NCI-H2171 (cell line): Measurements from ENCODE around the gene NDUFAF4.

Experiments
- DNase-seq: peaks from one replicate; lab custom pipeline; 2025; lab: John Stamatoyannopoulos, UW

NDUFAF4 gene

DNA sequence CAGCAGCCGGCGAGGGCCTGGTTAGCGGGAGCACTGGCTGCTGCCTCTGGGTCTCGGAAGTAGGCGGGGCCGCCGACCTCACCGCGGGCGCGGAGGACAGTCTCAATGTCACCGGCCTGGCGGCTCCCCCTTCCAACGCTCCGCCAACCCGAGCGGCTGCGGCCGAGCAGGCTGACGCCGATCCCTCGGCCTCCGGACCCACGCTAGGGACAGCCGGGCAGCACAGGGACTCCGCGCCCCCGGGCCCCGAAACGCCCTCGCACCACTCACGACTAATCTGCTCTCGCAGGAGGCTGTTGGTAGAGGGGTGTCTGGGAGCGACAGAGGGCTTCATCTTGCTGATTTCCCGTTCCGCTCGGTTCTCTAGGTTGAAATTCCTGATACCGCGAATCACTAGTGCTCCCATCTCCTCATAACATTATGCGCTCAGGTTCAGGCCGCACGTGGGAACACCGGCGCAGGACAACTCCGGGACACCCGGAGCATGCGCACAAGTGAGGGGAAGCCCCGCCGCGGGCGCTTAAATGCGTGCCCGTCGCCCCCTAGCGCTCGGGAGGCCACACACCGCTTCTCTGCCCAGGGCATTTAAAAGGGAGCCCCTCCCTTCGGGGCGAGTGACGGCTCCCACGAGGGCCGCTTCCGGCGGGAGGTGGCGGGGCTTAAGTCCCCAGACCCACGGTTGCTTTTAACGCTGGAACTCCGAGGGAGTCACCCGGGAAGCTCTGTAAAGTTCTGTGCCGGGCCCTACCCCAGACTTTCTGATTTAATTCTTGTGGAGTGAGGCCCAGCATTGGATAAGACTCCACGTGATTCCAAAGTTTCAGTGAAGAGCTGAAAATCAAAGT lies at the start of gene NDUFAF4:
NDUFAF4 (minus strand) TSS at position 496 of the 845 bp plus-strand sequence; CDS start at position 406, 90 bp downstream.
- peak; percentile 96 for DNase-seq

DNA sequence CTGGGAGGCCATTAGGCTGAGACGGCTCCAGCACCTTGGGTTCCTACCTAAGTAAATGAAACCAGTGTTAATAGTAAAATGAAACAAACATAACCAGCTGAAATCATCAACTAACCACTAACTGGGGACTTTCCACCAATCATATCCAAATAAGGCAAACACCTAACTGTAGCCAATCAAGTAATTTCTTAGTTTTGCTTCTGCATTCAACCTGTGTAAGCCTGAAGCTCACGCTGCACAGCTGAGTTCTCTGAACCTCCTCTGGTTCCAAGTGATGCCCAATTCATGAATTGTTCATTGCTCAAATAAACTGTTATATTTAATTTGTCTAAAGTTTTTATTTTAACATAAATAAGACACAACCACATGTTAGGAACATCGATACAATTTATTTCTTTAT lies 49.4 kb upstream of the NDUFAF4 start:
- no peak for DNase-seq

DNA sequence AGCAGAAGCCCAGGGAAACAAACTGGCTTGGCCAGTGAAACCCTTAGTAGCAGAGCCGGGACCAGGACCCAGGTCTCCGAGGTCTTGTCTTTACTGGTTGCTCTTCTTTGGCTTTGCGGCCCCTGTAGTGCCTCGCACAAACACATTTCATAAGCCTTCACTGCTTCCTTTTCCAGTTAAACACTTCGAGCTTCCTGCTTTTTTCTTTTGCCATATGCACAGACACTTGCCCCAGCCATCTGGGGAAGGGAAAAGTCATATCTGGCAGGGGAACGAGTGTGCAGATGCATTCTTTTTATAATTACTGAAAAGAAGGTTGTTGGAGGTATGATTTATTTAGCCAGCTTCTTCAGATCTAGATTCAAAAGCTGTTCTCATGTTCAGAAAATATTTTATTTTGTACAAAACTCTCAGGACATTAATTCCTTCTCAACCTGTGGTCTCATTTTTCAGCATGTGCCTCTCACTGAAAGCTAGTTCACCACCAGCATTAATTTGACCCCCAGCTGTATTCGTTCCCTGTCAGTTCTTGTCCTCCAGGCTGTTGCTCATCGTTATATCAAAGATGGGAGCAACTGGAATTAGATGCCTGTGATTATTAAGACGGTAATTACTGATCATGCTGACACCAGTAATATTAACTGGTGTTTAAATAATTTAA lies 46.0 kb upstream of the NDUFAF4 start:
- peak; percentile 33 for DNase-seq

DNA sequence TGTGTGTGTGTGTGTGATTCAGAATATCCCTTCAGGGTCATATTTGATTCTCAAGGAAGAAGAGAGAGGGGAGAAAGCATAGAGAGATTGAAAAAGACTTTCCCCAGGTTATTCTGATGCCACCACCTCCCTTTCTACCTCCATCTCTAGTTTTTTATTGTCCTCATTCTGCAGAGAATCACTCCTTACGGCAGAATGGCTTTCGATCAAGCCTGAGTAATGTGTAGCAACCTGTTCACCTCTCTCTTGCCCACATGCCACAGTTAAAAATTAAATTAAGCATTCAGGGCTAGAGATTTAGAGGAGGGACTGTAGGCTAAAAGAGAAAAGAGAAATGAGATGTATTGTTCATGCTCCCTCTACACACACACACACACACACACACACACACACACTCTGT lies 45.0 kb upstream of the NDUFAF4 start:
- DNase-seq = peak; percentile 14

DNA sequence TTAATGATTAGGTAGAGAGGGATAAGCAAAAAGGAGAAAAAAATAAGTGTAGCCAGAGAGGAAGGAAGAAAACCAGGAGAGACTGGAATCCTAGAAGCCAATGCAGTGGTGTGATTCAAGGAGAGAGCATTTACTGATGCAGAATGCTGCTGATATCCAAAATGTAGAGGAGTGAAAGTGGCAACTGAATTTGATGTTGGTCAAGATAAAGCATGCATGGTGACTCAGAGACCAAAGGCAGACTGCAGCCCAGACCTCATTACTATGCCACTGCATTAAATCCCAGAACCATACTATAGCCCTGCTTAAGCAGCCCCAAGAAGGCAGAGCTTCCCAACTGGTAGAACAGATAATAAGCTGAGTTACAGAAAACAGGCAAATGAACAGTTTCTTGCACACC lies 42.6 kb upstream of the NDUFAF4 start:
- no peak for DNase-seq

GRCh38 chr6:96939007-96939805 lies 41.5 kb upstream of the NDUFAF4 start:
- peak; percentile 46 for DNase-seq

GRCh38 chr6:96934087-96934486 lies 36.4 kb upstream of the NDUFAF4 start:
- DNase-seq = no peak

- no peak for DNase-seq
These were observed 33.5 kb upstream of the NDUFAF4 start for GRCh38 chr6:96931198-96931597.

DNA sequence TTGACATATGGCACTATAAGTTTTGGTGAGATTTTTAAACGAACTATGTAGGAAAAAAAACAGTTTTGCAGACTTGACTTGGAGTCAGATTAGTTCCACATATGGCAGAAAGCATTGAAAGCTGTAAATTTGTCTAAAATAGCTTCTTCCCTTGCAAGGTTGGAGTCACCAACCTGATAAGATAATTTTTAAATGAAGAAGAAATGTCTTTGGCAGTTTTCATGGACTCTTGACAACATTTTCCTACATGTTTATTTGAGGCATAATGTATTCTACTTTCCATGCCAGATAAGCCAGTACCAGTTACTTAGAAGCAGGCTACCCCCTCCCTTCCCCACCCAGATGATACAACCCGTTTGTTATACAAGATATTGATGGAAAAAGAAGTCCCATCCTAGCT lies 32.0 kb upstream of the NDUFAF4 start:
- DNase-seq = no peak

GRCh38 chr6:96927660-96928059 lies 30.0 kb upstream of the NDUFAF4 start:
- no peak for DNase-seq

DNA sequence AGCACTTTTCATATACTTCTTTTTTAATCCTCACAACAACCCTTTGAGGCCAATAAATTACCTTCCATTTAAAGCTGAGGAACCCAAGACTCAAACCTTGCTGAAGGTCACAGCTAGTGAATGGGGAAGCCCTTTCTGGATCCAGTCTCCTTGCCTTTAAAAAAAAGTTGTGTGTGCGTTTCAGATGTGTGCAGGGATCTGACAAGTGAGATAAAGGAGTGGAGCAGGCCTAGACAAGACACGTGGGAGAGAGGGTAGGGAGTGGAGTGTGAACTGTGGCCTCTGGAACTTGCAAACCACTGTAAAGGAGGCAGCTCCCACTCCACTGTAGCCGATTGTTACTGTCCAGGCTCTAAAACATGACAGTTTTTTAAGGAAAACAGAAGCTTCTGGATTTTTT lies 28.7 kb upstream of the NDUFAF4 start:
- no peak for DNase-seq

GRCh38 chr6:96925290-96925687 lies 27.6 kb upstream of the NDUFAF4 start:
- DNase-seq = no peak

DNA sequence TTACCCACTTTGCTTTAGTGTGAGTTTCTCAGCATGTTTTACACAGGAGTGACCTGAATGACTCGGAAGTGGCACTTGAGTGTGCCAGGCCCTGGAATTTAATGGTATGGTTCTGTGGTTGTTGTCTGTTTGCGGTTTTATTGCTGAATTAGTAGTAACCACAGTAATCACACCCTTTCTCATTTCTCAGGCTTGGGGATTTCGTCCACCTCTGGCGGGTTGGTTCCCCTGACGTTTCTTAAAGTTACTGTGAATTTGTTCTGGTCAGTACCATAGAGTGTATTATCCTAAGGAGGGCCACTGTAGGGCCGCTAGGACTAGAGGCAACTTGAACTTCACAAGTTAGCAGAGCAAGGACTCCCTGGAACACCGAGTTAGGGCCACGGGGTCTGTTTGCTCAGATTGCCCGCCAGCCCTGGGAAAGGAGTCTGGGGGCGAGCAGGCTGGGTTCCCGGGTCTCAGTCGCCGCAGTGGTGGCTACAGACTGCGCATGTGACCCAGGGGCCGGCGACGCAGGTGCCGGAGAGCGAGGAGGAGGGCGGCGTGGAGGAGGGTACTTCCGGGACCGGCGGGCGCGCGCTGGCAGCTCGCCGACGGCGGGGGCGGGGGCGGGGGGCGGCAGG lies 26.3 kb upstream of the NDUFAF4 start:
- no peak for DNase-seq

GRCh38 chr6:96923400-96923799 lies 25.7 kb upstream of the NDUFAF4 start:
- no peak for DNase-seq

DNA sequence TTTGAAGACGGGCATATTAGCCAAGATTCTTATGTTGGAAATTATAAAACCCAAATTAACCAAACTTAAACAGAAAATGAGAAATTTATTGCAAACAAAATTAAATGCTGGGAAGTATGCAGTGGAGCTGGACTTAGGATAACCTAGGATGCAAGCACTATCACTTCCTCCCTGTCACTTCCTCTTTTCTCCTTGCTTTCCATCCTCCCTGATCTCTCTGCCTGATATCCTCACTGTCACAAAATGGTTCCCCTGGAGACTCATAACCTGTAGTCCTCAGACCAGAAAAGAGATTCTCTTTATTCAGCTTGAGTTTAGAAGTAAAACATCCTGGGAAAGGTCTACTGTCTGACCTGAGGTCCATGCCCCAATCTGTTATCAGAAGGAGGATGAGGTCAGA lies 19.4 kb upstream of the NDUFAF4 start:
- DNase-seq = no peak

- DNase-seq = no peak
These were observed 15.9 kb upstream of the NDUFAF4 start for GRCh38 chr6:96913621-96914020.

GRCh38 chr6:96911751-96912150 lies 14.1 kb upstream of the NDUFAF4 start:
- no peak for DNase-seq

DNA sequence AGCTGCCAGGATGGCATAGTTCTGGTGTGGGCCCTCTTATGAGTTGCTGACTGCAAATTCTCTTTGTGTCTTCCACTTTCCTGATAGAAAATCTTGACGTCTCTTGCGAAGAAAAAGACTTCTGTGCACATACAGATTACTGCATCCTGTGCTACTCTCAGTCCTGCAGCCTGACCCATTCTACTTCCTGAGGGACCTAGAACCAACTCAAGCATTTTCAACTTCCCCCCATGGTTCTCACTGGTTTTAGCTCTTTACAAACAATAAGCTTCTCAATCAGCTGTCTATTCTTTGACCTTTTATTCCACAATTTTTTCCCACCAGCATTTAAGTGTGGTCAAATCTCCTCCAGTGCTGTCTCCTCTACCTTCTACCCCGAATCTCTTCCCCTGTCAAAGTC lies 13.5 kb upstream of the NDUFAF4 start:
- no peak for DNase-seq

DNA sequence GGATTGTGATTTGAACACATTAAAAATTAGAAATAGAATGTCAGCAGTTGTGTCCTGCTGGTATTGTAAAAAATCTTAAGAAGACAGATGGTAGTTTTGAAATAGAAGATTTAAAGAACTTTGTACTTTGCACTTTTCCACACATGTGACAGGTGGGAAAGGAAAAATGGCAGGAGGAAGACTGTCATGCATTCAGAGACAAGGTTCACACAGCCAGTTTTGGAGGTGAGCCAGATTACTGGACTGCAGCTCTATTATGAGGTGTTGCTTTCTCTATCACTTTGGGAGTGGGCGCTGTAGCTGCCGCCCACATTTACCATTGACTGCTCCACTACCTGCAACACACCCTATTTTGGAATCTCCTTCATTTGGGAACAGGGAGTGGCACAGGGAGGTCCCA lies 12.1 kb upstream of the NDUFAF4 start:
- no peak for DNase-seq

- DNase-seq = no peak
These were observed 9.8 kb upstream of the NDUFAF4 start for GRCh38 chr6:96907498-96907897.

DNA sequence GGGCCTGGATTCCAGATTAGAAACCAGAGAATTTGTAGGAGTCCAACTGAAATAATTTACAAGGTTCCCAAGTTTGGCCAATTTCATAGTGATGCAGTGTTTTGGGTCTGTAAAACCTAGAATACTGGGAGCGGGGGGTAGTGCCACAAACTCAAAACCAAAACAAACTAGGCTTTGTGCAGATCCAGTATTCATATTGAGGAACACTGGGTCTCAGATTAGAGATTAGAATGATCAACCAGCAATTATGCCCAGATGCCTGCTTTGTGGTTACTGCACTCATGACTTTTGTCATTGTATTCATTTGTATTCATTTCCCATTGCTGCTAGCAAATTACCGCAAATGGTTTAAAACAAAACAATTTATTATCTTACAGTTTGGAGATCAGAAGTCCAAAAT lies 3.2 kb upstream of the NDUFAF4 start:
- DNase-seq = no peak

- DNase-seq = no peak
These were observed 1.8 kb upstream of the NDUFAF4 start for GRCh38 chr6:96899451-96899998.
